ENCODE results near the gene FSTL5.

- TF ChIP-seq CTCF (IDR thresholded peaks at IDR 0.05): no peak
- TF ChIP-seq ZFX (IDR thresholded peaks at IDR 0.05; ENCODE audit: borderline replicate concordance): no peak
Measured at GRCh38 chr4:161583549-161583948, 580.3 kb downstream of the FSTL5 start.
